WTC11 (cell line): Measurements from ENCODE around the gene ELMO3.

Experiments
- ATF2 ChIP-seq: sonication (generic); formaldehyde crosslinking; IDR thresholded peaks from 2 replicates; pipeline ENCODE4 v1.8.1; 2022; ENCODE audit warnings: low read depth, missing genetic modification reagents, borderline replicate concordance
- CBFB ChIP-seq: sonication (generic); formaldehyde crosslinking; IDR thresholded peaks from 2 replicates; pipeline ENCODE4 v1.8.1; 2022; ENCODE audit warnings: mild to moderate bottlenecking, low read depth, missing genetic modification reagents
- CREM ChIP-seq: sonication (generic); formaldehyde crosslinking; IDR thresholded peaks from 2 replicates; pipeline ENCODE4 v1.8.1; 2022; ENCODE audit warnings: mild to moderate bottlenecking, missing genetic modification reagents, moderate library complexity
- CTCF ChIP-seq: fragments of 200-600 bp; IDR thresholded peaks from 2 replicates; pipeline ENCODE4 v1.8.0; 2022; ENCODE audit warnings: antibody characterized with exemption
- FOXJ3 ChIP-seq: sonication (generic); formaldehyde crosslinking; IDR thresholded peaks from 2 replicates; pipeline ENCODE4 v1.9.0; 2021; ENCODE audit warnings: missing genetic modification reagents, mild to moderate bottlenecking, borderline replicate concordance
- PREB ChIP-seq: sonication (generic); formaldehyde crosslinking; IDR thresholded peaks from 2 replicates; pipeline ENCODE4 v1.8.1; 2022; ENCODE audit warnings: mild to moderate bottlenecking, missing genetic modification reagents, moderate library complexity, borderline replicate concordance
- ZBTB43 ChIP-seq: sonication (generic); formaldehyde crosslinking; IDR thresholded peaks from 2 replicates; pipeline ENCODE4 v1.8.1; 2023; ENCODE audit warnings: mild to moderate bottlenecking, missing genetic modification reagents
- ZNF121 ChIP-seq: sonication (generic); formaldehyde crosslinking; IDR thresholded peaks from 2 replicates; pipeline ENCODE4 v1.8.0; 2023; ENCODE audit warnings: missing genetic modification reagents

- TF ChIP-seq ZNF121 (CRISPR knock-in tag) (no peak), ATF2 (CRISPR knock-in tag) (no peak), ZBTB43 (CRISPR knock-in tag) (no peak), CTCF (no peak), CREM (CRISPR knock-in tag) (no peak), CBFB (CRISPR knock-in tag) (no peak), FOXJ3 (CRISPR knock-in tag) (no peak), PREB (CRISPR knock-in tag) (no peak)
These were observed 17.6 kb upstream of the ELMO3 start for GRCh38 chr16:67181346-67181745.
